ENCODE data around the gene CIITA. TPM values are rescaled to one million over a fixed set of nuclear protein-coding genes. Genes with fewer than 3 reads are reported as not detected.

CIITA gene
- total and polyA plus RNA-seq, 8 donors = under 0.01 to 67.1 (median 12.8) TPM

- WGBS, 5 donors = 73 to 84% (median 80%) methylated on average over 5 of the region's 5 CpGs
- TF ChIP-seq EP300 (IDR thresholded peaks at IDR 0.05) (no peak), POLR2A (IDR thresholded peaks at IDR 0.05) (no peak), POLR2AphosphoS5 (IDR thresholded peaks at IDR 0.05) (no peak), CTCF (IDR thresholded peaks at IDR 0.05) (no peak)
- H3K4me1 ChIP-seq = peaks cover 32 to 63% (median 37%) of the 10 kb centered on the region in 4 donors
- no peak overlapping the region for H3K4me3 ChIP-seq
- intact Hi-C loops (cut with DNase I; ENCODE audit: low total_unique reads) = no loop called here
- H3K9me3 ChIP-seq = no peaks in the 10 kb centered on the region
- peaks cover 0 to 12% (median 0%) of the 10 kb centered on the region in 3 donors for H3K27me3 ChIP-seq
- no peaks in the 10 kb centered on the region for H3K36me3 ChIP-seq
- peak overlapping the region in 4 of 5 donors; percentile 68 to 90 (median 81) for H3K27ac ChIP-seq
- no peak for DNase-seq
These were observed 6.7 kb upstream of the CIITA start for GRCh38 chr16:10870137-10870776.

- Histone ChIP-seq H3K4me3 (no peak overlapping the region), H3K36me3 (no peaks in the 10 kb centered on the region), H3K27me3 (peaks cover 0 to 12% (median 0%) of the 10 kb centered on the region in 3 donors), H3K9me3 (no peaks in the 10 kb centered on the region), H3K4me1 (peaks cover 32 to 63% (median 37%) of the 10 kb centered on the region in 4 donors), H3K27ac (peak overlapping the region; percentile 68 to 90 (median 79))
- intact Hi-C loops (cut with DNase I; ENCODE audit: low total_unique reads) = no loop called here
- DNase-seq = no peak
- WGBS, 5 donors = 61 to 74% (median 65%) methylated on average over 2 to 5 of the region's 5 CpGs
- TF ChIP-seq POLR2A (IDR thresholded peaks at IDR 0.05) (no peak), CTCF (IDR thresholded peaks at IDR 0.05) (no peak), EP300 (IDR thresholded peaks at IDR 0.05) (no peak), POLR2AphosphoS5 (IDR thresholded peaks at IDR 0.05) (no peak)
These were observed 6.2 kb upstream of the CIITA start for GRCh38 chr16:10870808-10871156.

GRCh38 chr16:10871157-10871991, 5.6 kb upstream of the CIITA start:
- intact Hi-C loops (cut with DNase I; ENCODE audit: low total_unique reads) = no loop called here
- Histone ChIP-seq H3K27me3 (peaks cover 0 to 12% (median 0%) of the 10 kb centered on the region in 3 donors), H3K4me3 (no peak overlapping the region), H3K27ac (peak overlapping the region; percentile 68 to 90 (median 79)), H3K36me3 (no peaks in the 10 kb centered on the region), H3K4me1 (peaks cover 32 to 58% (median 37%) of the 10 kb centered on the region in 4 donors), H3K9me3 (no peaks in the 10 kb centered on the region)
- DNase-seq = peak; percentile 60 to 98
- 20 to 26% (median 23%) methylated on average over 10 of the region's 10 CpGs for WGBS, 5 donors
- no peak for TF ChIP-seq POLR2A (IDR thresholded peaks at IDR 0.05)
- no peak for TF ChIP-seq CTCF (IDR thresholded peaks at IDR 0.05)
- no peak for TF ChIP-seq EP300 (IDR thresholded peaks at IDR 0.05)
- peak in 2 of 3 donors; percentile 74 to 76 for TF ChIP-seq POLR2AphosphoS5 (IDR thresholded peaks at IDR 0.05)

- TF ChIP-seq EP300 (IDR thresholded peaks at IDR 0.05) (no peak), POLR2AphosphoS5 (IDR thresholded peaks at IDR 0.05) (no peak), POLR2A (IDR thresholded peaks at IDR 0.05) (no peak), CTCF (IDR thresholded peaks at IDR 0.05) (no peak)
- Histone ChIP-seq H3K4me1 (peaks cover 19 to 62% (median 40%) of the 10 kb centered on the region in 4 donors), H3K27ac (peak overlapping the region in 2 of 5 donors; percentile 83), H3K9me3 (no peaks in the 10 kb centered on the region), H3K36me3 (no peaks in the 10 kb centered on the region), H3K4me3 (no peak overlapping the region), H3K27me3 (peaks cover 0 to 45% (median 0%) of the 10 kb centered on the region in 3 donors)
- WGBS, 5 donors = 76 to 90% (median 84%) methylated on average over 2 of the region's 2 CpGs
- intact Hi-C loops (cut with DNase I; ENCODE audit: low total_unique reads) = no loop called here
- DNase-seq = no peak
These were observed 687 bp upstream of the CIITA start for GRCh38 chr16:10876315-10876714.

All from stomach (tissue), 9 donors.